IPS DF 19.7 (cell line): ENCODE results near the gene CEP295NL.
"Not testable (repeated sequence)": the region's sequence is repeated elsewhere in the genome, so short reads cannot be mapped to it uniquely, and the experiment has no call there.

ENCODE experiments used
- DNase-seq: peaks from one replicate; pipeline ENCODE4 v3.0.0-alpha.2; 2013; ENCODE audit warnings: low read depth, low spot score

Gene CEP295NL, protein sequence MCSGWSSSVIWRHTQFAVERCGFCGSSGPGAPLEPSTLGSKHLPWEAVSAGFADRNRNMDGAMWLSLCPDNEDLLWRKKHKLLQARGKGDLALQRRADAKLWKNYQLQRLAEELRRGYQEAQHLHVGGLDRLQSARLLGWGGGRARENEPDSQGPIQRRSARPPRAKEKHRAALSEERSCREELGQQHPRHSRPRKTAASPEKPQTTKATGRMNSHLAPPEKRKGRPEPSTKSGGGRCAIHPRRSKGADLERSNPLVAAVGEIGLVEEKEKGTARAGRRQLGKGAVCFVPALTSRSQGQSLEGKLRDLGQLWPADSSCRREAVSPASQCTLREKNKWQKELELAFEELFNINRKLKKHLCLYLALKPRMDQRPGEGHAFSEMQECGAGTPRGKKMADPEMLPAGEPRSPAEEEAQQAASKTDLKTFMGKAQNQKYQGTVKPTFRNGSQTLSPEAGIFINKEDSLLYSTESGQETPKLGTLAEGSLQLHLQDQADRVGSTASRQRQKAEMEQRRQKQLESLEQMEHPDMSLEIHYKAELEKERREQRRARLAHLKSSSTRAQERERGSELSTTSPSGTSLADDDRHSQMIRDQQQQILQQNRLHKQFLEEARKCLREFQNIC

DNA sequence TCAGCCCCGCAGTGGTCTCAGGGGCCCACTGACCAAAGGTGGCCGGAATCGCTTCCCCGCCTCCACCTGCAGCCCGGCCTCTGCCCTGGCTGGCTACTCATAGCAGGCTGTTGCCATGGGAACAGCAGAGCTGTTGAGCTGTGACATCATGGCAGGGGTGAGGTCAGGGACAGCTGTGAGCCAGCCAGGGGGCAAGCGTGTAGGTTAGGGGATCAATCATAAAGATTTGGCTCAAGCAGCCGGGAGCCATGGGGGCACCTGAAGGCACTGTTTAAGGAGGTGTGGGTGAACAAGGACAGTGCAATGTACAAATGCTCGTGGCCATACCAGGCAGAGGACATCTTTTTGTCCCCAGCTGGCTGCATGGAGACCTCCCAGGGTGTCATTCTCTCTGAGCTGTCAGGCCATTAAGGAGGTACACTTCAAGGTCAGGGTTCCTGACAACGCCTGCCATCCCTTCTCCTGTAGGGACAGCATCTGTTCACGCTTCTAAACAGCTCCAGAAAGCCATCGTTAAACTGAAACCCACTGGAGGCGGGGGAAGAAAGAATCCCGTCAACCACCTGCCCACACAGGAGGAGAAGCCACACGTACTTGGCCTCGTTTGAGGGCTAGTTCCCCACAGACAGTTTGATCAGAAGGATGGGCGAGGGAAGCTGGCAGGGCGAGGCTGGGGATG, at the start of gene CEP295NL:
Gene CEP295NL, minus strand, starts transcription at position 101 of the 679 bp plus-strand sequence. CDS start 1,373 bp downstream, outside the sequence.
- no peak for DNase-seq

DNA sequence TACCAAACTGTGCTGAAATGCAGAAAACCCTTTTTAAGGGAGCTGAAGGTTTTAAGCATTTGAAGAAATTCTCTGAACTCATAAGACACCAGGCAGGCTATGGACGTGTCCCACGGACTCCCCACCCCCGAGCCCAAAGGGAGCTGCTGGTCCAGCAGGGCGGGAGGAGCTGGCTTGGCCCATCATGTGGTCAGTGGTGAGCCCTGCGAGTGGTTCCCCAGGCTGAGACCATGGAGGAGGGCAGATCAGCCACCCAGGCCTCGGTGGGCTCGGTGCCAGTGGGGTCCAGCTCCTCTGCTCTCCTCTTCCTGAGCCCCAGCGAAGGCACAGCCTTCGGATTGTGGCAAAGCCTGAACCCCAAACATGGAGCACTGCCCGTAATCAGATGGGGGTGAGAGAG, 49.7 kb upstream of the CEP295NL start:
- no peak for DNase-seq

- DNase-seq = no peak
Observed at GRCh38 chr17:78951967-78952551, 49.1 kb upstream of the CEP295NL start.

DNA sequence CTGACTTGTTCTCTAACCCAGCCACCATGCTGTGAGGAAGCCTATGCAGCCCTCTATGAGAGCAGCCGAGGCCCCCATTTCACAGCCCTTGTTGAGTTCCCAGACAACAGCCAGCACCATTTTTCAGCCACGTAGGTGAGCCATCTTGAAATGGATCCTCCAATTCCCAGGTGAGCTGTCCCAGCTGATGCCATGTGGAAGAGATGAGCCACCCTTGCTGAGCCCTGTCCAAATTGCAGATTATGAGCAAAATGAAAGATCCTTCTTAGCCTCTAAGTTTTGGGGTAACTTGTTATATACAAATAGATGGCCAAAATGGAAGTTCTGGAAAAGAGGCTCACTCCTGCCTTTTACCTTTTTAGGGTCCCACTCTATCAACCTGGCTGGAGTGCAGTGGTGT, 47.9 kb upstream of the CEP295NL start:
- DNase-seq = no peak

- no peak for DNase-seq
Observed at GRCh38 chr17:78947235-78948149, 44.5 kb upstream of the CEP295NL start.

DNA sequence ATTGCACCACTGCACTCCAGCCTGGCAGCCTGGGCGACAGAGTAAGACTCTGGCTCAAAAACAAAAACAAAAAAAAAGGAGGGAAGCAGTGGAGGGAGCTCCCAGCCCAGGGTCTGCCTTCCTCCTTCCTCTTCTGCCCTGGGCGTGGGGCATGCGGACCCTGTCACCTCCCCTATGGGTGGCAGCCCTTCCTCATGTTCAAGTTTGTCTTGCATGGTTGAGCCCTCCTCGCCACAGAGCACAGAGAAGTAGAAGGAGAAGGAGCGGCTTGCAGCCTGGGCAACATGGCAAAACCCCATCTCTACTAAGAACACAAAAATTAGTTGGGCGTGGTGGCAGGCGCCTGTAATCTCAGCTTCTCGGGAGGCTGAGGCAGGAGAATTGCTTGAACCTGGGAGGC, 43.6 kb upstream of the CEP295NL start:
- DNase-seq = no peak

GRCh38 chr17:78946131-78946530, 43.1 kb upstream of the CEP295NL start:
- DNase-seq = no peak

DNA sequence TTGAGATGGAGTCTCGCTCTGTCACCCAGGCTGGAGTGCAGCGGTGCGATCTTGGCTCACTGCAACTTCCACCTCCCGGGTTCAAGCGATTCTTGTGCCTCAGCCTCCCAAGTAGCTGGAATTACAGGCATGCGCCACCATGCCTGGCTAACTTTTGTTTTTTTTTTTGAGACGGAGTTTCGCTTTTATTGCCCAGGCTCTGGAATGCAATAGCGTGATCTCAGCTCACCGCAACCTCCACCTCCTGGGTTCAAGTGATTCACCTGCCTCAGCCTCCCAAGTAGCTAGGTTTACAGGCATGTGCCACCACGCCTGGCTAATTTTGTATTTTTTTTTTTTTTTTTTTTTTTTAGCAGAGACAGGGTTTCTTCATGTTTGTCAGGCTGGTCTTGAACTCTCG, 42.5 kb upstream of the CEP295NL start:
- DNase-seq = not testable (repeated sequence)

- DNase-seq = no peak
Observed at GRCh38 chr17:78944956-78945355, 42.0 kb upstream of the CEP295NL start.

GRCh38 chr17:78944026-78944425, 41.0 kb upstream of the CEP295NL start:
- DNase-seq = no peak

GRCh38 chr17:78940708-78941107, 37.7 kb upstream of the CEP295NL start:
- DNase-seq = no peak

DNA sequence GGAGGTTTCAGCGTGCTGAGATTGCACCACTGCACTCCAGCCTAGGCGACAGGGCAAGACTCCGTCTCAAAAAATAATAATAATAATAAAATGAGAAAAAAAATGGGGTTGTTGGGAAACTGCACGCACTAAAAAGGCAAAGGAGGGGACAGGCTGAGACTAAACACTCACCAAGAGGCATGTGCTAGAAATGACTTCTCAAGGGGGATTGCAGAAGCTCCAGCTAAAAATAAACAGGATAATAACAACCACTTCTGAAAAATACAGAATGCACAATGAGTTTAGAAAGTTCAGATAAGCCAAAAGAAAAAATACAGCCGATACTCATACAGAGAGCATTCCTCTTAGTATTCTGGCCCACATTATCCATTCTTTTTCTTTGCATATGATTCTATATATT, 37.3 kb upstream of the CEP295NL start:
- DNase-seq = no peak

GRCh38 chr17:78939615-78940014, 36.6 kb upstream of the CEP295NL start:
- no peak for DNase-seq

DNA sequence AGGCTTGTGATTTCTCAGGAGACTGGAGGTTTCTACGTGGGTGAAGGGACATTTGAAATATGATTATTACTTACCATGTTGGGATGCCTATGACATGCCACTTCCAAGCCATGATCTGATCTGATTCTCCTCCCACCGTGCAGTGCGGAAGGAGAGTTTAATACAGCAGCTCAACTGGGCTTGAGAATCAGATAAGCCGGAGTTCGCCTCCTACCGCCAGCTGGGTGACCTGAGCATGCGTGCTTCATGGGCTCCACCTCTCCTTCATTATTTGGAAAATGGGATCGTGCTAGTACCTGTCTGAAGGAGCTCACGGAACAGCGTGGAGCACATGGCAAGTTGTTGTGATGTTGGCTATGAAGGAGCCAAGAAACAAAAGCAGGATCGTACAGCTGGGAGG, 34.6 kb upstream of the CEP295NL start:
- DNase-seq = no peak

- DNase-seq = no peak
Observed at GRCh38 chr17:78935419-78936323, 32.7 kb upstream of the CEP295NL start.

GRCh38 chr17:78934681-78935418, 31.8 kb upstream of the CEP295NL start:
- no peak for DNase-seq

DNA sequence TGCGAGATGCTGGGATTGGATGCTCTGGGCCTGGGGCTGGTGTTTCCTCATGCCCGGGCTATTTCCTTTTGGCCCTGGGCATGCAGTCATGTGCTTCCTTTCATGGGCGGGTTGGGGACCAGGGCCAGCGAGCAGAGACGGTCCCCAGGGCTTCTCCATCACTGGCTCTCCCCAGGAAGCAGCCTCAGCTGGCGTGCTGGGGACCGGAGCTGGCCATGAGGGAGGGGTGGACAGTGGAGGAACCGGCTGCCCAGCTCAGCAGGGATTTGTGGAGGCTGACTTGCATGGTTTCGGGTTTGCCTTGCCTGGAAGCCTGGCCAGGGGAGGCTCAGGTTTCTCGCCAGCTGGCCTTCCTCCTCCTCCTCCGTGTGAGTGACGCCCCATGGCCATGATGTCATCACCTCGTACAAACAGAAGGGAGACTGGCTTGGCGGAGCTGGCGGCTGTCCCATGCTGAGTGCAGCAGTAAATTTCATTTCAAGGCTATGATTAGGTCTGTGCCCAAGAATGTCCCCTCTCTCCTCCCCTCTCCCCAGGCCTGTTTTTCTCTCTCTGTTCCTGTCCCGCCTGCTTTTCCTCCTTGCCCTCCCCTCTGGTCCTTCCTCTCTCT, 31.1 kb upstream of the CEP295NL start:
- DNase-seq = no peak

DNA sequence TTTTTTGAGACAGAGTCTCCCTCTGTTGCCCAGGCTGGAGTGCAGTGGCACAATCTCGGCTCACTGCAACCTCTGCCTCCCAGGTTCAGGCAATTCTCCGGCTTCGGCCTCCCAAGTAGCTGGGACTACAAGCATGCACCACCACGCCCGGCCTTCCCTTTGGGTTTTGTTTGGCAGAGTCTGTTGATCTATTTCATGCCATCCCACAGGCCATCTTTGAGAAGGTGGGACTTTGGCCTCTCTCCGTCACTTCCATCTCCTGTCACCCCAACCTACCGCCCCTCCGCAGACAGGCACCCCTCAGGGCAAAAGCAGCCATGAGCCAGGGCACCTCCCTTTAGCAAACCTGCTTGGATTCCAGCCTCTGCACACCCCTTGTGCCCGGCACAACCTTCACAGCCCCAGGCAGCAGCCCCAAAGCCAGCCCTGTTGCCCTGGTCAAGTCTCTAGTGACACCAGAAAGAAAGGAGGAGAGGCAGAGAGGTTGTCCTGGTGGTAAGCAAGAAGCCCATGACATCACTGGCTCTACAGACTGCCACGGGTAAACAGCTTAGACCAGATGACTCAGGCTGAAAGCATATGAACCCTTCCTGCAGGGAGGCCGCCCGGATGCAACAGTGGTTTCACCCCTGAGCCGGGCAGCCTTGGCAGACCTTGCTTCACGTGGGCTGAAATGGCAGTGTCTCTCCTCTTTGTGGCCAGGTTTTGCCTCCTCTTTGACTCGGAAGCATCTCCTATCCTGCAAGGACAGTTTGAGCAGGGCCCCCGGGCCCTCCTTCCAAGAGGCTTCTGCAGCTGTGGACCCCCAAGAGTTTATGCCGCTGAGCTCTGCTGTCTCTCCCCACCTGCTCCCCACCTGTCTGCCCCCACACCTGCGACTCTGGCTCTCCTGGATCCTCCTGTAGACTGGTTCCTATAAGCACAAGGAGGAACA, 30.3 kb upstream of the CEP295NL start:
- DNase-seq = no peak
